Measurements from ENCODE around the gene MICAL2.

Gene MICAL2

DNA sequence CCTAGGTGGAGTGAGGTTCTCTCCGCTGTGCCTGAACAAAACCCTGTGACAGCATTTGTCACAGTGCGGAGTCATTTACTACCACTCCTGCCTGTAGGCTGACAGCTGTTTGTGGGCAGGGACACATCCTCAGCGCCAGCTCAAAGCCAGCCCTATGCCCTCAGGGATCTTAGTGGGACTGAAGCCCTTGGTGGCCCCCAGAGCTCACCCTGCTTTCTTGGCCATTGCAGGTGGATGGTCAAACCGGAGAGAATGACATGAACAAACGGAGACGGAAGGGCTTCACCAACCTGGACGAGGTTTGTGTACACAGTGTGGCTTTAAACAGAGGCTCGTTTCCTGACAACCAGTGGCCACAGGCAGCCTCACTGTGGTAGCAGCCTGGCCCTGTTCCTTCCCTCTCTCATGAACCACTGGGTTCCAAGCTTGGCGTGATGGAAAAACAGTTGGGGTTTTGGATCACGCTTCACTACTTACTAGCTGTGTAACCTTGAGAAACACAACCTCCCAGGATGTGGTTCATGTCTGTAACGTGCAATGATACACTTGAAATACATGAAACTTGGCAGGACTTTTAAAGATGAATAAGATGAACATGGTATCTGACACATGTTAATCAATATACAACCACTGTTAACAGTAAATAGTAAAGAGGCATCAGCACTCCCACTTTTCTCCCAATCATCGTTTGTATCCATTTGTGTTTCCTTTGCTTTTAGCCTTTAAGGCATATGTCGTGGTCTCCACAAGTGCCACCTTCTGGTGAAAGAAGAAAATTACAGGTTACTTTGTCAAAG is 125.8 kb downstream of the MICAL2 start:
- peak; percentile 75 for DNase-seq

DNA sequence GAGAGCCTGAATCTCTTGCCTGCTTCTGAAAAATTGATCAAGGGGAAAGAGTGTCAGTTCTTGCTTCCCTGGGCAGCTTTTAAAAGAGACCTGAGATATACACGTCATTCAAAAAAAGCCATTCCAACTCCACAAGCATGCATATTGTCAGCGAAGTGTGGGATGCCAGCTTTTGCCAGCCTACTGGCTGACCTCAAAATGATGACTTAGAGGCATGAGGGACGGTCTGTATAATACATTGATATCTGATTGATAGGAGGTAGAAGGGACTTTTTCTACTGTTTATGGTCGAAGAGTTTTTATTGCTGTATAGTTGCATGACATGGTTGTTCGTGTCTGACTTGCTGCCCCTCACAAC is 126.3 kb downstream of the MICAL2 start:
- DNase-seq, result no peak

DNA sequence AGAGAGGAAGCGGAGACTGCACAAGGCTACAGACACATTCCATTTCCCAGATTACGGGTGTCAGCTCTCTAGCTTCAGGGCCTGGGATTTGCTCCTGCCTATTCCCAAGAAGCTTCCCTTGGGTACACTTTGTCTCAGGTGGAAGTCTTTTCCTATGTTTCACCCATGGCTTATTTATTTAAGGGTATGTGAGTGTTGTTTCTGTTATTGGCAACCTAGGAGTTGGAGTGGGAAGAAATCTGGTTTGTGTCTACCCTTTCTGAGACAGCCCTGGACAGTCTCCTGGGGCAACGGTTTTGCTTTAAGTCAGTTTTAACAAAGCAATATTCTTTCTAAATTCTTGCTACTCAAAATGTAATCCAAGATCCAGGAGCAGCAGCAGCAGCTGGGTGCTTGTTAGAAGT is 127.0 kb downstream of the MICAL2 start:
- DNase-seq, result no peak

DNA sequence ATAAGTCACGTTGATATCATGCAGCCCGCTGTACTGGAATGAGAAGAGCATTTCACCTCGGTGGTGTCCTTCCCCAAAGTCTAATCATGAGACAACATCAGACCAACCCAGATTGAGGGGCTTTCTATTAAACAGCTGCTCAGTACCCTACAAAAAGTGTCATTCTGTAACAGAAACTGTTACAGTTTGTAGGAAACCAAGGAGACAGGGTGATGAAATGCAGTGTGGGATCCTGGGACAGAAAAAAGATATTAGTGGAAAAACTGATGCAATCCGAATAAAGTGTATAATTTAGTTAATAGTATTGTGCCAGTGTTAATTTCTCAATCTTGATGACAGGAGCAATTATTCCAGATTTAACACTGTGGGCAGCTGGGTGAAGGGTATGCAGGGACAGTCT is 128.0 kb downstream of the MICAL2 start:
- no peak for DNase-seq

DNA sequence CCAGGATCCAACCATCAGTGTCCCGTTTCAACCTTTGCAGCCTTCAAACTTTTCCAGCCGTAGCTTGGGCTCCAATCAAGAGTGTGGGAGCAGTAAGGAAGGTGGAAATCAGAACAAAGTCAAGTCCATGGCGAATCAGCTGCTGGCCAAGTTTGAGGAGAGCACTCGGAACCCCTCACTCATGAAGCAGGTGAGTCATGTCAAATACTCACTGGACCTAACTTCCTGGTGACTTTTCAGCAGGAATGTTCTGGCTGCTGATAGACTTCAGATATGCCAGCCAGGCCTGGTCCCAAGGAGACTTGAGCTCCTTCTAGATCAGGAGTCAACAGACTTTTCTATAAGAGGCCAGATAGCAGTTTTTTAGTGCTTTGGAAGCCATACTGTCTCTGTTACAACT is 129.0 kb downstream of the MICAL2 start:
- DNase-seq, result no peak

DNA sequence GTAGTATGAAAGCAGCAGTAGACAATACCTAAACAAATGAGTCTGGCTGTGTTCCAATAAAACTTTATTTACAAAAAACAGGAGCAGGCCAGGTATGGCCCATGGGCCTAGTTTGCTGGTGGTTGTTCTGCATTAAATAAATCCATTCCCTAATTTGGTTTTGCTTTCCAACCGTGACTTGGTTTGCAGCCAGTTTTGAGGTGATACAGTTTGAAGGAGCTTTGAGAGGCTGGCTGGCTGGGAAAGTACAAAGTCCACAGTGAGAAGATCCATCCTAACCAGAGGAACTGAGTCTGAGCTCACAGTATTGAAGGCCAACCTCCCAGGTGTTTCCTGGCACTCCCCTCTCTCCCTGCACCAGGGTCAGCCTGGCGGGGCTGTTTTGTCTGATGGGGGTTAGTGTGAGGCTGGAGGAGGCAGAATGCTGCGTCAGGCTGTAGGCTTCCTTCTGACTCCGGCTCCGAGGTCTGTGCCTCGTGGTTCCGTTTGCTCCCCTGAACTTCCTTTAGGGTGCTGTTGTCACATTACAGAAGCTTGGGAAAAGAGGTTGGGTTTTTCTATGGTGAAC is 129.5 kb downstream of the MICAL2 start:
- DNase-seq, result no peak

DNA sequence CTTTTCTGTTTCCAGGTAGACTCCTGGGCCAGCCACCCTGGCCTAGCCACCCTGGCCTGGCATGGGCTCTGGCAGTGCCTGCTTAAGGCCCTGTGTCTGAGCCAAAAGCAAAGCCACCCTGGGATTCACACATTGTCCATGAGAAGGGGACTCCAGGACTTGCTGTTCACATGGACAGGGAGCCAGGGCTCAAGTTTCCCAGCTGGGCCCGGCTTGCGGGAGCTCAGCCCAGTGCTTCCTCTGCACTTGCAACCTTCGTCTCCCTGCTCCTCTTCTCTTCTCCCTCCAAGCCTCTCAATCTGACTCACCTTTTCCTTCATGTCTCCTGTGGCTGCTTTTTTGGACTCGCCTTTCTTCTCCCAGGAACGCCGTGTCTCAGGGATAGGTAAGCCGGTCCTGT is 130.3 kb downstream of the MICAL2 start:
- DNase-seq, result no peak

DNA sequence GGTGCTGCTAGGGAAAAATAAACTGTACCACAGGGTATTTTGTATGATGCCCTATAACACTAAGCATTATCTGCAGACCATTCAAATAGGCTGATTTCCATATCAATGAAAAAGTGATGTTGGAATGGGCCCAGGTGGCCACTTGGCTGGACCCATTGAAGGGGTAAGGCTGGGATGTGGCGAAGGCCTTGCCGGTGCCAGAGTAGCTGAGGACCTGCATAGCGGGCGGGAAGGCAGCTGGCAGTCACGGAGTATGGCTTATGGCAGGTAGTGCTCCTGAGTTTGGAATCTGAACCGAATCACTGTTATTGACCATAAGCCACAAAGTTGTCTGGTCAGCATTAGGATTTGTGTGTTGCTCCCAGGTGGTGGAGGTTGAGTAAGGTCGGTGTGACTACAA is 131.0 kb downstream of the MICAL2 start:
- no peak for DNase-seq

DNA sequence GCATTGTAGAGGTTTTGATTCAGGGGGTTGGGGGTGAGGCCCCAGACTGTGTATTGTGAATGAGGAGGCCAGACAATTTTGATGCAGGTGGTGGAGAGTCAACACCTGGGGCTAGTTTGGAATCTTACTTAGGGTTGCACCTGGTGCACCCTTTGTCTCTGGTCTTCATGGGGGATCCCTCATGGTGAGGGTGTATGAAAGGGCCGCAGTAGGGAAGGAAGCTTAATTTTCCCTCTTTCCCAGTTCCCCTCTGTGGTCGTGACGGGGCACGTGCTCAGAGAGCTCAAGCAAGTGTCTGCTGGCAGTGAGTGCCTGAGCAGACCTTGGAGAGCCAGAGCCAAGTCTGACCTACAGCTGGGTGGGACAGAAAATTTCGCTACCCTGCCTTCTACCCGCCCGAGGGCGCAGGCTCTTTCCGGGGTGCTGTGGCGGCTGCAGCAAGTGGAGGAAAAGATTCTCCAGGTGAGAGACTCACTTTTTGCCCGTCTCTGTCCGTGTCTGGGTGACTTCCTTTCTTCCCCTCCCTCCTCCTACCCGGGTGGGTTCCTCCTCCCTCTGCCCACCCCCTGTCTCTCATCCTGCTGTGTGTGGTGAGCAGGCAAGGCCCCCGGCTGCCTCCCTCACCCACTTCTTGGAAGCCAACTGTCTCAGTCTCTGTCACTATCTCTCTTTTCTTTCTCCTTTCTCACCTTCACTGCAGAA is 131.7 kb downstream of the MICAL2 start:
- DNase-seq, result no peak

DNA sequence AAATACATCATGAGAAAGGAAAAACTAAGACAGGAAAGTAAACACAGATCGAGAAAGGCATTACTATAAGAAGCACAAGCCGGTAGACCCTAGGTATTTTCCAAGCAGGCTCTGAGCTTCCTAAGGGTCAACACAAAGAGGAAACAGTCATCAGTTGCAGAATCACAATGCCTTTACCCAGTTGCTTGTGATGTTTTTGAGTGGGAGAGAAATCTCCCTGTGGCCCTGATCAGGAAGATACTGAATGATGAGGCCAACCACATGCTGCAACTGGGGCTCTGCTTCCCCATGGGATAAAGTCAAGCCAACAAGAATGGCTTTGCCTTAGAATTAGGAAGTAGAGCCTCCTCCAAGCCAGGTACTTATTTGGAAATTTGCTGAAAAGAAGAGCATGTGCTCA is 132.6 kb downstream of the MICAL2 start:
- no peak for DNase-seq

DNA sequence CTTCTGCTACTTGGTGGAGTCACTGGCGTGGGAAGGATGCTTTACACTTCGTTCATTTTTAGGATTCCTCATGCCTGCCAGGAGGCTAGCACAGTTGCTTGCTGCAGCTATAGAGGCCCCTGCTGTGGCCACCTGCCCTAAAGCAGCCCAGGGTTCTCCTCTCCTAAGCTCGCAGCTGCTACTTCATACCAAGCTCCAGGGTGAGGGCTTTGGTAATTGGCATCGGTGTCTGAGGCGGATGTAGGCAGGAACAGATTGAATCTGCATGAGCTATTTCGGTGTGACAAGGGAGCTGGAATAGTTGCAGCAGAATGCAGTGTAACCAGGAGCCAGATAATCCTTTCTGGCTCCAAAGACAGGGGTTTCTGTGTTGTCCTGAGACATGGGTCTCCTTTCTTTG is 133.1 kb downstream of the MICAL2 start:
- DNase-seq, result no peak

DNA sequence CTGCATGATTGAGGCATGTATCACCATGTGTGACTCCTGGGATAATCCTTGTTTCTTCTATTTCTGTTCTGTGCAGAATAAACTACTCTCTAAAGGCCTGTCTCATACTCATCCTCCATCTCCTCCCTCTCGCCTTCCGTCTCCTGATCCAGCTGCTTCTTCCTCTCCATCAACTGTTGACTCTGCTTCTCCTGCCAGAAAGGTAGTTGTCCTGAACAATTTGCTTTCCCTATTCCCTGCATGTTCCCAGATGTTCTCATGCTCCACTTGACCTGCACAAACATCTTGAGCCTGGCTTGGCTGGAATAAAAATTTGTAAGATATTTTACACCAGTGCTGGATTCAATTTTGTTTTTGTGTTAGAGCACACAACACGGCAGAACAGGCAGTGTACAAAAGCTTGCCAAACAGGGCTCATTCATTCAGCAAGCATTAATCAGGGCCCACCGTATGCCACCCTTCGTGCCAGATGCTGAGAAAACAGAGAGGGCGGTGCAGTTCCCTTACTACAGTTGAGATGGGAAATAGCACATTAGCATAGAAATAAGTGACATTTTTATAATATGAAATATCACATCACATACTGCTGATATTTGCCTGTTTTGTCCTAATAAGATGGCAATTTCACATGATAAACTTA is 133.6 kb downstream of the MICAL2 start:
- no peak for DNase-seq

DNA sequence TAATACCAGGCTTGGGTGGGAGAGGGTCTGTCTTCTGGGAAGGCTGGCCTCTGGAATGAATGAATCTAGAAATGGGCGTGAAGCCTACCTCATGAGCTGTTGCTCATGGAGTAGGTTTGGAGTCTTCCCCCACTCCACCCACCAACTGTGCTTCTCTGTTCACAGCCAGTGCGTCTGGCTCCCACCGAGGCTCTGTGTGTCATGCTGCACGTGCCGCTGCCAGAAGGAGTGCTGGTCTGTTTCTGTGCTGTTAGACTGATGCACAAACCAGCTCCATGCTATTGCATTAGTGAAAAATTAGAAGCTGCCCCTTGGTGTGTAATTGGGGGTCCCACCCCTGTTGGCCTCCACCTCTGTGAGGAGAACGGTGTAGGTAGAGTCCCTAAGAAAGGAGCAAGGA is 134.7 kb downstream of the MICAL2 start:
- no peak for DNase-seq

DNA sequence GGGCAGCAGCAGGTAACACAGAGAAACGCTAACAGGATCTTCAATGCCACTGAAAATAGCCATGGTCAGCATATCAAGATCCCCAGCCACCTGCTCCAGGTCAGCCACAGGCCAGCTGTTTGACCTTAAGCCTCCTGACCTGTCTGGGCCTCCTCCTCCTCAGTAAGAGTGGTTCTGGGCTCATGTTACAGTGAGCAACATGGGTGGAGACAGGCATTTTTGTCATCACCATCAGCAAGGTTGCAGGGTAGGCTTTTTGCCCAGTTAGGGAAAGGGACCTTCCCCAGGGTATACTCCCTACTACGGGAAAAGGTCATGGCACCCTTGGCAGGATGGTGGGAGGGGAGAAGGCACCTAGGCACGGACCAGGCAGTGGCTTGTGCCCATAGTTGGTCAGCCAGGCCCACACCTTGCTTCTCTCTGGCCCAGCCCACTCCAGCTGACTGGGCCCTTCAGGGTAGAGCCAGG is 135.2 kb downstream of the MICAL2 start:
- no peak for DNase-seq

DNA sequence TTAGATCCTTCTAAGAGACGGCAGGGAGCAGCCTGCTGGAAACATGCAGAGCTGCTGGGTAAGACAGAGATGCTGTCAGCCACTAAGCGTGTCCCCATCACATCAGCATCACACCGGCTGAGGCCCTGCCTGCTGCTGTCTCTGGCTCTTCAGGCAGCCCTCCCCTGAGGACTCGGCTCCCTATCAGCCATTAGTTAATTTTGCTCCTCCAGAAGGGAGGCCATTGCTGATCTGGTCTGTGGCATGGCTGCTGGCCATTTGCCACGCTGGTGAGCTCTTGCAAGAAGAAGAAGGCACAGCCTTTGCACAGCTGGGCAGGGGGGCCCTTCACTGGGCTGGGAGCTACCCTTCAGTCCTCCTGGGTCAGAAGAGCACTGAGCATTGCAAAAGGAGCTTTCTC is 135.8 kb downstream of the MICAL2 start:
- DNase-seq, result no peak

DNA sequence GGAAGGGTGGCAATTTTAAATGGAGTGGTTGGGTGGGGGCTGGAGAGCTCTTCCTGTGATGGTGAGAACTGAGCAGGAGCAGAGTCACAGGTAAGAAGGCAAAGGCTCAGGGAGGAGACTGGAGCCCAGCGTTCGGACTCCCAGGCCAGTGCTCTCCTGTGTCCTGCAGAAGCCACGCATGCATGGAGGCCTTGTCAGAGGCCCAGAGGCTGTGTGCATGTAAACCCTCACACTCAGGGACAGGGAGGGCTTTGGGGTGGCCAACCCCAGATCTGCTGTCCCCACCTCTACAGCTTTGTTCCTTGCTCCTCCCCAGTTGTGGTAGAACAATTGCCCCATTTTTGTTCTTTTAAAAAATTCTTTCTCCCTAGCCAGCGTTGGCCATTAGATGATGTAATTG is 136.6 kb downstream of the MICAL2 start:
- DNase-seq, result no peak

DNA sequence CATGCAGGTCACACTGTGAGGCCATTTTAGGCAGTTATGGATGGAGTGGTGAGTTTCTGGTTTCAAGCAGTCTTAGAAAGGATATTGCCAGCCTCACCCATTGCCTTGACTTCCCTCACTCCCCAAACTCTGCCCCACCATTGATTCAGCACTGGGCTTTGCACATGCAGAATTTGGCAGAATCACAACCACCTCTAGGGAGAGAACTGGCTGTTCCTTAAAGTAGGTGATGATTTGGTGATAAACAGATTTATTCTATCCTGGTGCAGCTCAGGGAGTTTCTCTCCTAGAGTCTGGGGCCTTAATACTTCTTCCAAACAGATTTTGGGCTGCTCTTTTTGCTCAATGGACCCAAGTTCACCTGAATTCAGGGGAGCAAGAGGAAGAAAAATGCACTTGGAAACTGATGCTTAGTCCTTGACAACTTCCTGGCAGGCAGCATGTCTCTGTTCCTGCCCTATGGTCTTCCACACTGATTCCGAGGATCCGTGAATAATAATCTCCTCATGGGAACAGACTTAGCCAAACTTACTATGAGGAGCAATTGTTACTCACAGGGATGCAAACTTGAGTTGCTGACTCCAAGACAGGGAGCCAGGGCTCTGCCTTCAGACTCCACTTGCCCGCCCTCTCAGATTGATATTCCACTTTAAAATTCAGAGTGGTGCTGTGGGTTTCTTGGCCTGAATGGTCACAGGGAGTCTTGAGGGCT is 137.3 kb downstream of the MICAL2 start:
- DNase-seq, result no peak

DNA sequence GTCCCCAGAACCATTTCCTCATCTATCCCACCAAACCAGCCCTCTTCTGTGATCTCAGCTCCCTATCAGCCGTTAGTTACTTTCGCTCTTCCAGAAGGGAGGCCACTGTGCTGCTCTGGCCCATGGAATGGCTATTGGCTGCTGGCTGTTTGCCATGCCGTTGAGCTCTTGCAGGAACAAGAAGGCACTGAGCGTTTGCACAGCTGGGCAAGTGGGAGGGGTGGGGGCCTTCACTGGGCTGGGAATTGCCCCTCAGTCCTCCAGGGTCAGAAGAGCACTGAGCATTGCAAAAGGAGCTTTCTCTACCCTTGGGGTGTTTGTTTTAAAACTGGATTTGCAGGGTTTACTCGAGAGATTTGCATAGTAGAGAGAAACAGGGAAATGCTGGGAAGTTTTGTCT is 137.9 kb downstream of the MICAL2 start:
- no peak for DNase-seq

DNA sequence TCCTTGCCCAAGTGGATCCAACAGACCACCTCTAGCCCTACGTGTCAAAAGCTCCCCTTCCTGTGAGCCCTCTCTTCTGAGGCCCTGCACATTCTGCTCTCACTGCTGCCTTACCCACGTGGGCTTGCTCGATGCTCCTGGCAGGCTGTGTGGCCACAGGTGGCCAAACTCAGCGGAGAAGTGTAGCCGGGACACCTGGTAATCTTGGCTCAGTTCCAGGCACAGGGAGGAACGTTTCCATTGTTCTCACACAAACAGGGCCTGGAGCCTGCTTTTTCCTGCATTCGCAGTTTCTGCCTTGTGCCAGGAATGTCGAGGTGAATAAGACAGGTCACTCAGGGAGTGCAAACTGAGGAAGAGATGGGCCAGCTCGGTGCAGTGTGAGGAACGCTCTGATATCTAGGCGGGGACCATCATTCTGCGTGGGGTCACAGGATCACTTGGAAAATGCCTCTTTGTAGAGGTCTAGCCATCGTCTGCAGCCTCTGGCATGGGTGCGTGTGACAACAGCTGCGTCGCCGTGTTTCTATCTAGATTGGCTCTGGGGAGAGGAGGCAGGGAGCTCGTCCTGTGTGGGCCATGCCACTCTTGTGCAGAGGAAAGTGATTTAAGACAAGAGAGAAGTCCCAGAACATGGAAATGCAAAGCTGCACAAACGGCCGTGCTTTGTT is 139.3 kb downstream of the MICAL2 start:
- DNase-seq, result no peak

DNA sequence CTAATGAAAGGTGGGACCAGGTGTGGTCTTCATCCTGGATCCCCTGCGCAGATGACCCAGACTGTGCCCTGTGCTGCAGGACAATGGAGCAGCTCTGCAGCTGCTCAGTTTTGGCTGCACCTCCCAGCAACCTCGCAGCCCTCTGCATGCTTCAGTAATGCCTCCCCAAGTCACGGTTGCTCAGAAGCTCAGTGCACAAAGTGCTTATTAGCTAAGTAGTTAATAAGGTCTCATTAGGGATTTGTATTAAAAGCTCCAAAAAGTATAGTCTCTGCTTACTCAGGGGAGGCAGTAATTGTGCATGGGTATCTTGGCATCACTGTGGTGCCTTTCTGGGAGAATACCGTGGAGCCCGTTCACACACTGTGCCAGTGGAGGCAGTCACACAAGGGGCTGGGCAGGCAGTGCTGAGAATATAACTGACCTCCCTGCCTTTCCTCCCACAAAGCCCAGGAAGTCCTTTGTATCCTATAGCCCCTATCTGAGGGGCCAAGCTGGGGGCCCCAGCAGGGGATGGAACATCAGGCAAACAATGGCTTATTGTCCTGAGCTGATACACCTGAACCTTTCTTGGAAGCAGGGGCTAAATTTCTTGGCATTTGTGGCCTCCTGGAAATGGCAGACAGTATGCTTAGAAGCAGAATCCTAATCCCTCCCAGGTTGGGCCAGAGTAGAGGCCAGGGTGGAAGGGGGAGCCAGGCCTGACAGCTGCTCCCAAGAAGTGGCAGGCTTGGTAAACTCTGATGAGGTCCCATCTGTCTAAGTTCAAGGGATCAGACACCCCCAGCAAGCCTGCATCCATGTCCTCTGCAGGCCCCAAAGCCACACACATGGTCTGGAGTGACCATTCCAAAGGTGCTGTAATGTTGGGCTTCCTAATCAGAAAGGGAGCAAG is 141.5 kb downstream of the MICAL2 start:
- no peak for DNase-seq

DNA sequence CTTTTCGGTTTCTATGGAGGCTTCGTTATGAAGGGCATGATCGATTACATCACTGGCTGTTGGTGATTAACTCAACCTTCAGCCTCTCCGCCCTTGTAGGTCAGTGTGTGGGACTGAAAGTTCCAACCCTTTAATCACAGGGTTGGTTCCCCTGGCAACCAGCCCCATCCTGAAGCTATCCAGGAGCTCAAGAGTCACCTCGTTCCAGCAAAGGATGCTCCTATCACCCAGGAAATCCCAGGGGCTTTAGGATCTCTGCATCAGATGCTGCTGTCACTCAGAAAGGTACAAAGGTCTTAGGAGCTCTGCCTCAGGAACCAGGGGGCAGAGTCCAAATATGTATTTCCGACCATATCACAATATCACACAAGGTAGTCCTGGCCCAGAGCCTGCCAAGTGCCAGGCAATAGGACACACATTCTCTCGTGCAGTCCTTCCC is 143.5 kb downstream of the MICAL2 start:
- no peak for DNase-seq
